Measurements from ENCODE around the gene NDUFV1. TPM values are rescaled to one million over a fixed set of nuclear protein-coding genes. Genes with fewer than 3 reads are reported as not detected.
"Not testable (repeated sequence)": the region's sequence is repeated elsewhere in the genome, so short reads cannot be mapped to it uniquely, and the experiment has no call there.

Gene NDUFV1
- total RNA-seq, 1 donor from 2014 or later: 191 TPM

- H3K4me1 Mint-ChIP-seq: peaks cover 9% of the 10 kb centered on the region
- no peak for DNase-seq (ENCODE audit: low read depth, low spot score)
- peaks cover 9% of the 10 kb centered on the region for H3K9me3 Mint-ChIP-seq
- no peak for TF ChIP-seq CTCF (conservative IDR thresholded peaks at IDR 0.05)
- no peak overlapping the region for H3K27ac Mint-ChIP-seq (ENCODE audit: unreplicated experiment)
- H3K27me3 Mint-ChIP-seq (ENCODE audit: low read depth): peaks cover 10% of the 10 kb centered on the region
- H3K4me3 Mint-ChIP-seq: no peak overlapping the region
- no peaks in the 10 kb centered on the region for H3K36me3 Mint-ChIP-seq (ENCODE audit: low read depth)
These were observed 7.6 kb upstream of the NDUFV1 start for GRCh38 chr11:67599149-67599548.

- Mint-ChIP-seq H3K27ac (ENCODE audit: unreplicated experiment) (no peak overlapping the region), H3K9me3 (peaks cover 9% of the 10 kb centered on the region), H3K4me3 (peak overlapping the region; percentile 24), H3K36me3 (ENCODE audit: low read depth) (no peaks in the 10 kb centered on the region), H3K27me3 (ENCODE audit: low read depth) (peaks cover 10% of the 10 kb centered on the region), H3K4me1 (peaks cover 15% of the 10 kb centered on the region)
- DNase-seq (ENCODE audit: low read depth, low spot score): no peak
- TF ChIP-seq CTCF (conservative IDR thresholded peaks at IDR 0.05): no peak
These were observed 6.3 kb upstream of the NDUFV1 start for GRCh38 chr11:67600324-67601029.

- no peaks in the 10 kb centered on the region for H3K36me3 Mint-ChIP-seq (ENCODE audit: low read depth)
- H3K4me1 Mint-ChIP-seq: peaks cover 19% of the 10 kb centered on the region
- no peak overlapping the region for H3K27ac Mint-ChIP-seq (ENCODE audit: unreplicated experiment)
- DNase-seq (ENCODE audit: low read depth, low spot score): no peak
- H3K9me3 Mint-ChIP-seq: peaks cover 9% of the 10 kb centered on the region
- H3K27me3 Mint-ChIP-seq (ENCODE audit: low read depth): peaks cover 10% of the 10 kb centered on the region
- no peak for TF ChIP-seq CTCF (conservative IDR thresholded peaks at IDR 0.05)
- no peak overlapping the region for H3K4me3 Mint-ChIP-seq
These were observed 5.6 kb upstream of the NDUFV1 start for GRCh38 chr11:67601098-67601497.

- H3K4me1 Mint-ChIP-seq: peaks cover 28% of the 10 kb centered on the region
- peak overlapping the region; percentile 60 for H3K4me3 Mint-ChIP-seq
These were observed 2.6 kb upstream of the NDUFV1 start for GRCh38 chr11:67604119-67604518.

GRCh38 chr11:67604815-67605214 is 1.9 kb upstream of the NDUFV1 start:
- H3K4me3 Mint-ChIP-seq: peak overlapping the region; percentile 60
- H3K9me3 Mint-ChIP-seq: peaks cover 9% of the 10 kb centered on the region
- no peaks in the 10 kb centered on the region for H3K36me3 Mint-ChIP-seq (ENCODE audit: low read depth)
- H3K27ac Mint-ChIP-seq (ENCODE audit: unreplicated experiment): no peak overlapping the region
- no peak for DNase-seq (ENCODE audit: low read depth, low spot score)
- TF ChIP-seq CTCF (conservative IDR thresholded peaks at IDR 0.05): no peak
- peaks cover 28% of the 10 kb centered on the region for H3K4me1 Mint-ChIP-seq
- H3K27me3 Mint-ChIP-seq (ENCODE audit: low read depth): peaks cover 10% of the 10 kb centered on the region

More at GRCh38 chr11:67604119-67604518, 2.6 kb upstream of the NDUFV1 start:
- H3K9me3 Mint-ChIP-seq; H3K36me3 Mint-ChIP-seq (ENCODE audit: low read depth); DNase-seq (ENCODE audit: low read depth, low spot score); H3K27ac Mint-ChIP-seq (ENCODE audit: unreplicated experiment): not testable (repeated sequence)
- H3K27me3 Mint-ChIP-seq (ENCODE audit: low read depth): peaks cover 10% of the 10 kb centered on the region

- Mint-ChIP-seq H3K4me3 (peak overlapping the region; percentile 77), H3K27me3 (ENCODE audit: low read depth) (peaks cover 10% of the 10 kb centered on the region), H3K36me3 (ENCODE audit: low read depth) (no peaks in the 10 kb centered on the region), H3K9me3 (peaks cover 9% of the 10 kb centered on the region), H3K4me1 (peaks cover 28% of the 10 kb centered on the region), H3K27ac (ENCODE audit: unreplicated experiment) (peak overlapping the region; percentile 3)
- no peak for TF ChIP-seq CTCF (conservative IDR thresholded peaks at IDR 0.05)
- no peak for DNase-seq (ENCODE audit: low read depth, low spot score)
These were observed 1.3 kb upstream of the NDUFV1 start for GRCh38 chr11:67605231-67606011.

All from neural crest cell (in vitro differentiated cells).